Left lung (tissue), 10 donors: Measurements from ENCODE around the gene NGLY1. TPM values are rescaled to one million over a fixed set of nuclear protein-coding genes. Genes with fewer than 3 reads are reported as not detected.

ENCODE experiments used
- ATAC-seq: fragments of 200-7000 bp; cut with Tn5 transposase; one replicate; pipeline ENCODE4 v1.9.1; 2020; ENCODE audit warnings: moderate library complexity
- DNase-seq, 4 donors: peaks; one replicate each; pipeline ENCODE4 v3.0.0-alpha.2; 2013 to 2020
- H3K27ac ChIP-seq, 2 donors: fragments of 200-600 bp; sonication (generic) in 1 of 2; one replicate each; pipeline versions ENCODE4 v1.5.0 to v1.8.0; 2020 to 2021
- H3K27me3 ChIP-seq, 2 donors: fragments of 200-600 bp; sonication (generic) in 1 of 2; one replicate each; pipeline versions ENCODE4 v1.5.0 to v1.8.0; 2020 to 2021
- H3K36me3 ChIP-seq, 2 donors: fragments of 200-600 bp; sonication (generic) in 1 of 2; one replicate each; pipeline versions ENCODE4 v1.5.0 to v1.8.0; 2020 to 2021
- H3K4me1 ChIP-seq, 2 donors: fragments of 200-600 bp; one replicate each; pipeline ENCODE4 v1.8.0; 2021
- H3K4me3 ChIP-seq, 2 donors: fragments of 200-600 bp; sonication (generic) in 1 of 2; one replicate each; pipeline versions ENCODE4 v1.5.0 to v1.8.0; 2020 to 2021; ENCODE audit warnings: mild to moderate bottlenecking in 1 of 2
- H3K9me3 ChIP-seq, 2 donors: fragments of 200-600 bp; sonication (generic) in 1 of 2; one replicate each; pipeline versions ENCODE4 v1.5.0 to v1.8.0; 2020 to 2021
- CTCF ChIP-seq, 2 donors: fragments of 200-600 bp; sonication (generic) in 1 of 2; IDR thresholded peaks; one replicate each; pipeline versions ENCODE4 v1.5.0 to v1.8.0; 2021; ENCODE audit warnings: antibody characterized with exemption in 2 of 2
- intact Hi-C, 2 donors: fragments of 100-400 bp; cut with DNase I; formaldehyde crosslinking; loops; one replicate each; pipeline versions ENCODE4 v1.11.2 to v1.14.2; 2022
- polyA plus RNA-seq, 6 donors: library from polyadenylated mRNA; unstranded; fragments of 120-200 nt; gene quantifications; one replicate each; pipeline ENCODE4 v1.2.1, GENCODE V29; 2013; ENCODE audit not compliant: insufficient read length in 6 of 6
- total RNA-seq, 2 donors: library from RNA; stranded (reverse); fragmentation: NEBNext Ultra II Directional; extraction: Animal tissue kit (Norgen Biotek cat#: 25700); gene quantifications; one replicate each; pipeline ENCODE4 v1.2.1, GENCODE V29; 2021
- donor health status: DM: no; HTN: yes; CAD: no.
- donor health status: DM: no; HTN: no; CAD: no.

Gene NGLY1
- total and polyA plus RNA-seq, 8 donors: 31.2 to 46.9 (median 41.0) TPM

DNA sequence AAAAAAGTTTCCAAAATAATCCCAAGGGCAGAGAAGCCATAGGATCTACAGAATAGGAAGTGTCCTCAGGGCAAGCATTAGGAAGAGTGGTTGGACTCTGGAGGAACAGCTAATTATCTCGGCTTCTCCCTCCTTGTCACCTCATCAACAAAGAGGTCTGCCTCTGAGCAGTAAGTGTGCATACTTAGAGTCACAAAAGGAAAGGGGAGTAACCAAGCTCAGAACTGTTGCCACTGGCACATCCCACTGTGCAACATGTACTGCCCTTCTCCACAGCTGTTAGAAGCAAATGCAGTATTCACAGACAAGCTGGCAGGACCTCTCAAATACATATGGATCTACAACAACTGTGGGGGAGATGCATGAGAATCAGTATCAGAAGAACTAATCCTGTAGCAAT lies 31.5 kb downstream of the NGLY1 start:
- Histone ChIP-seq H3K4me1 (peaks cover 0 to 7% of the 10 kb centered on the region in 2 donors), H3K36me3 (peaks cover 0 to 36% of the 10 kb centered on the region in 2 donors), H3K9me3 (no peaks in the 10 kb centered on the region), H3K27ac (no peak overlapping the region), H3K27me3 (no peaks in the 10 kb centered on the region), H3K4me3 (no peak overlapping the region)
- no peak for ATAC-seq
- DNase-seq: no peak
- intact Hi-C loops: no loop called here
- no peak for TF ChIP-seq CTCF (IDR thresholded peaks at IDR 0.05)

DNA sequence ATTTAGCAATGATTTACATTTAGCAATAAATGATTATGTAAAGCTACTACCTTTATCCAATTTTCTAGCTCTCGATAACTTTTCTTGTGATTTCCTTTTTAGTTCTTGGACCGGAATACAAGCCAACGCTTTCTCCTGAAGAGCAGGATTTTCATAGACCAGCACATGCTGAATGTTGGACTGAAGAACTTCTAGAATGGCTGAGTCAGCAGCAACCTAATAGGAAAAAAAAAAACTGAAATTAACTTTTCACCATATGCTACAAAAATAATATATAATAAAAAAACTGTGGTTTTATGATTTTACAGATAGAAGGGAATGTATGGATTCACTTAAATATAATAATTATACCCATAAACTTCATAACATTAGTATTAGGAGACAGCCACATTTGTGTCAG lies 32.2 kb downstream of the NGLY1 start:
- no peak for TF ChIP-seq CTCF (IDR thresholded peaks at IDR 0.05)
- Histone ChIP-seq H3K4me3 (no peak overlapping the region), H3K9me3 (no peaks in the 10 kb centered on the region), H3K27ac (no peak overlapping the region), H3K27me3 (no peaks in the 10 kb centered on the region), H3K36me3 (peaks cover 0 to 36% of the 10 kb centered on the region in 2 donors), H3K4me1 (peaks cover 0 to 7% of the 10 kb centered on the region in 2 donors)
- ATAC-seq (no peak), DNase-seq (no peak)
- intact Hi-C loops: no loop called here

GRCh38 chr3:25749031-25749581 lies 34.1 kb downstream of the NGLY1 start:
- Histone ChIP-seq H3K4me1 (peaks cover 0 to 7% of the 10 kb centered on the region in 2 donors), H3K9me3 (no peaks in the 10 kb centered on the region), H3K27me3 (no peaks in the 10 kb centered on the region), H3K4me3 (no peak overlapping the region), H3K36me3 (peaks cover 0 to 43% of the 10 kb centered on the region in 2 donors), H3K27ac (no peak overlapping the region)
- intact Hi-C loops: no loop called here
- DNase-seq (no peak), ATAC-seq (no peak)
- no peak for TF ChIP-seq CTCF (IDR thresholded peaks at IDR 0.05)

GRCh38 chr3:25748189-25748588 lies 35.1 kb downstream of the NGLY1 start:
- Histone ChIP-seq H3K36me3 (peaks cover 0 to 43% of the 10 kb centered on the region in 2 donors), H3K27ac (no peak overlapping the region), H3K9me3 (no peaks in the 10 kb centered on the region), H3K4me3 (no peak overlapping the region), H3K27me3 (no peaks in the 10 kb centered on the region), H3K4me1 (peaks cover 0 to 7% of the 10 kb centered on the region in 2 donors)
- intact Hi-C loops: no loop called here
- ATAC-seq (no peak), DNase-seq (no peak)
- TF ChIP-seq CTCF (IDR thresholded peaks at IDR 0.05): no peak

GRCh38 chr3:25747033-25747432 lies 36.2 kb downstream of the NGLY1 start:
- ATAC-seq: no peak

More at GRCh38 chr3:25747033-25747432, 36.2 kb downstream of the NGLY1 start:
- no peak for DNase-seq
- no peak overlapping the region for H3K4me3 ChIP-seq
- peaks cover 0 to 7% of the 10 kb centered on the region in 2 donors for H3K4me1 ChIP-seq
- intact Hi-C loops: no loop called here
- peaks cover 0 to 50% of the 10 kb centered on the region in 2 donors for H3K36me3 ChIP-seq
- no peak overlapping the region for H3K27ac ChIP-seq
- H3K27me3 ChIP-seq: no peaks in the 10 kb centered on the region
- H3K9me3 ChIP-seq: no peaks in the 10 kb centered on the region
- TF ChIP-seq CTCF (IDR thresholded peaks at IDR 0.05): no peak
